ENCODE data around the gene KIF6. TPM values are rescaled to one million over a fixed set of nuclear protein-coding genes. Genes with fewer than 3 reads are reported as not detected.
A peak's percentile ranks its signal among the peaks of the same experiment; 100 is the strongest.

Gene KIF6
- total RNA-seq, 4 donors from 2014 or later, result 0.10 to 0.61 (median 0.13) TPM; not detected in 1

DNA sequence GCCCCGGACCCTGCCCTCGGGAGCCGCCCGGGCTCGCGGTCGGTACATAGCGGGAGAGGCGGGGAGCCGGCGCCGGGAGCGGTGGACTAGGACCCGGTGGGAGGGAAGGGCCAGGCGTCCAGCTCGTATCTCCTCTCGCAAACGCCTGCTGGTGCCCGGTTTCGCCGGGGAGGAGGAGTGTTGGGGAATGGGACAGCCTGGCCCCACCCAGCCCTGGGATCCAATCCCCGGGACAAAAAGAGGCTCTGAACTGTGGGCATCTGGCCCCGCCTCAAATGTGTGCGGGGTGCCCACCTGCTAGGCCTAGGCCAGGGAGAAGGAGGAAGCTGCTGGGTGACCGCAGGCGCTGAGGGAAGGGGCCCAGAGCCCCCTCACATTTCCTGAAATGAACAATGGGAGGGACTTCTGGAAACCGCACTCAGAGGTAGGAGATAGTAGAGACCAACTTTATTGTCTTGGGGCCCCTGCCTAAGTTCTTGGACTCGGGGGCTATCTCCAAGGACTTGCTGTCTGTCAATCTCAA lies 410.9 kb downstream of the KIF6 start, which contains the start of gene KCNK17:
Gene KCNK17, minus strand, starts transcription at position 147 of the 523 bp plus-strand sequence. Its CDS starts 99 bp downstream, at position 48.
- intact Hi-C loops (cut with DNase I; ENCODE audit: low total_unique reads), result no loop called here
- TF ChIP-seq POLR2A (IDR thresholded peaks at IDR 0.05), result no peak
- TF ChIP-seq, protein P1, sequence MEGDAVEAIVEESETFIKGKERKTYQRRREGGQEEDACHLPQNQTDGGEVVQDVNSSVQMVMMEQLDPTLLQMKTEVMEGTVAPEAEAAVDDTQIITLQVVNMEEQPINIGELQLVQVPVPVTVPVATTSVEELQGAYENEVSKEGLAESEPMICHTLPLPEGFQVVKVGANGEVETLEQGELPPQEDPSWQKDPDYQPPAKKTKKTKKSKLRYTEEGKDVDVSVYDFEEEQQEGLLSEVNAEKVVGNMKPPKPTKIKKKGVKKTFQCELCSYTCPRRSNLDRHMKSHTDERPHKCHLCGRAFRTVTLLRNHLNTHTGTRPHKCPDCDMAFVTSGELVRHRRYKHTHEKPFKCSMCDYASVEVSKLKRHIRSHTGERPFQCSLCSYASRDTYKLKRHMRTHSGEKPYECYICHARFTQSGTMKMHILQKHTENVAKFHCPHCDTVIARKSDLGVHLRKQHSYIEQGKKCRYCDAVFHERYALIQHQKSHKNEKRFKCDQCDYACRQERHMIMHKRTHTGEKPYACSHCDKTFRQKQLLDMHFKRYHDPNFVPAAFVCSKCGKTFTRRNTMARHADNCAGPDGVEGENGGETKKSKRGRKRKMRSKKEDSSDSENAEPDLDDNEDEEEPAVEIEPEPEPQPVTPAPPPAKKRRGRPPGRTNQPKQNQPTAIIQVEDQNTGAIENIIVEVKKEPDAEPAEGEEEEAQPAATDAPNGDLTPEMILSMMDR (IDR thresholded peaks at IDR 0.05), result no peak
- no peak within 1 kb of the TSS for H3K4me3 ChIP-seq (ENCODE audit: low read depth, poor library complexity, severe bottlenecking)
- DNase-seq (ENCODE audit: low spot score in 2 of 2), result no peak
- 20% methylated on average over 21 to 22 of the region's 28 CpGs for WGBS, 2 donors

DNA sequence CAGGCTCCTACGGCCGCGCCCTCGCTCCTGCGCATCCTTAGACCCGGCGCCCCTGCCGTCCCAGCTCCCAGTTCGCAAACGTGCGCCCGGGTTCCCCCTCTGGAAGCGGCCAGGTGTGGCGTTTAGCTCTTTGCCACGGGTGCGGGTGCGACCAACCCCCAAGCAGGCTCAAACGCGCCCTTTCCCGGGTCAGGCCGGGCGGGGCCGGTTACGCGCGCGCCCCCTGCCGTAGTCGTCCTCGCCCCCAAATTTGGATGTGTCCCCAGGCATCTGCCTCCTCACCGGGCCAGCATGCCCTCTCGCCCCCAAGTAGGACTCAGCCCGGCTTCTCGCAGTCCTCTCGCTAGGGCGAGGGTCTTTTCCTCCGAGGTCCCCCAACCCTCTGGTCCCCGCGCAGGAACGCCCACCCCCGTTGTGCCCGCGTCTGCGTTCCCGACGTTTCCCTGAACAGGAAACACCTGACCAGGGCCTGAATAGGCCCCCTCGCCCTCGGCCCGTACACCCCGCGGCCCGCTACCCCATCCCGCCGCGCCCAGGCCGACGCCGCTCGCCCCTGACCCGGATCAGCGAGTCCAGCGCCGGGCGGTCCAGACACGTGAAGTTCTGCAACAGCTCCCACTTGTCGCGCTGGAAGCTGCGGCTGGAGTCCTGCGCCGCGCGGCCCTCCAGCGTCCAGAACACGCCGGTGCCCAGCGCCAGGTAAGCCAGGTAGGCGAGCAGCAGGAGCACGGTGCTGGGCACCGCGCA lies 411.5 kb downstream of the KIF6 start:
- DNase-seq (ENCODE audit: low spot score in 2 of 2), result no peak
- intact Hi-C loops (cut with DNase I; ENCODE audit: low total_unique reads), result no loop called here
- TF ChIP-seq POLR2A (IDR thresholded peaks at IDR 0.05), result no peak
- TF ChIP-seq, protein P1 (IDR thresholded peaks at IDR 0.05), result no peak
- no peak overlapping the region for H3K4me3 ChIP-seq (ENCODE audit: low read depth, poor library complexity, severe bottlenecking)
- 1 to 2% methylated on average over 15 to 55 of the region's 80 CpGs for WGBS, 2 donors

DNA sequence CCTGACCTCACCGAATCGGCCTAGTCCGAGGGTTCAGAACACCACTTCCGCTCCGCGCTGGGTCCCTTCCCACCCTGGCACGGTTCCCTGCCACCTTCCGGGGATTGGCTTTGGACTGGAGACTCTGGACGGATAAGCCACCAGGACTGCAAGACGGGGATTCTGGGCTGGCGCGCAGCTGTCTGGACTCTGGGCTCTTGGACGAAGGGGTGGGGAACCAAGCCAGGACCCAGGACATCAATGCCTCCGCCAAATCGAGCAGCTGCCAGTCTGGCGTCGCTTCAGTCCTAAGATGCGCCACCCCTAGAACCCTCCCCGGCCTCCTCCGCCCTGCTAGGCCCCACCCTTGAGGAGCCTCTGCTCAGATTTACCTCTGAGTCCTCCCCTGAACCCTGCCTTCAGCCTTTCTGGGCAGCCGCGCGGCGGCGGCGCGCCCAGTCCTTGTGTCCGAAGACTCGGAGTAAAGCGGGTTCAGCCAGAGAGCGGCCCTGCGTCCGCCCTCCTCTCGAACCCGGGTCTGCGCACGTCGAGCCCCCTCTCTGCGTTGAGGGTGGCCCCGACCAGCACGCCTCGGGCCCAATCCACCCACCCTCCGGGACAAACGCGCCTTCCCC lies 412.2 kb downstream of the KIF6 start:
- DNase-seq (ENCODE audit: low spot score in 2 of 2), result no peak
- intact Hi-C loops (cut with DNase I; ENCODE audit: low total_unique reads), result no loop called here
- 10 to 20% methylated on average over 32 to 33 of the region's 45 CpGs for WGBS, 2 donors

DNA sequence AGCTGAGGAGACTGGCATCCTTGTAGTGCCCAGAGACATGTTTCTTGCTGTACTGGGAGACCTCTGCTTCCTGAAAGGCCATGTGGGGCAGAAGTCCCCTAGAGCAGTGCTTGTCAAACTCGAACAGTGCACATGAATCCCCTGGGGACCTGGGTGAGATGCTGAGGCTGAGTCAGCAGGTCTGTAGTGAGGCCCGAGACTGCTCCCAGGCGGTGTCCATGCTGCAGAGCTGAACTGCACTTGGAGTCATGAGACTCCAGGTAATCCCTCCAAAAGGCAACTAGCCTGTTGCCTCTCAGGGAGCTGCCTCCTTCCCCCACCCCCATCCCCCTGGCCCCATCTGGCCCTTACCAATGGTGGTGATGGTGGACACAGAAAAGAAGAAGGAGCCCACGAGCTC lies 414.7 kb downstream of the KIF6 start:
- no peak for DNase-seq (ENCODE audit: low spot score in 2 of 2)
- 64 to 75% methylated on average over 3 to 4 of the region's 4 CpGs for WGBS, 2 donors
- no peak for TF ChIP-seq POLR2A (IDR thresholded peaks at IDR 0.05)
- no peak overlapping the region for H3K4me3 ChIP-seq (ENCODE audit: low read depth, poor library complexity, severe bottlenecking)
- intact Hi-C loops (cut with DNase I; ENCODE audit: low total_unique reads), result no loop called here

More for the DNA sequence above, 412.2 kb downstream of the KIF6 start:
- TF ChIP-seq, protein P1 (IDR thresholded peaks at IDR 0.05), result no peak
- TF ChIP-seq POLR2A (IDR thresholded peaks at IDR 0.05), result no peak
- H3K4me3 ChIP-seq (ENCODE audit: low read depth, poor library complexity, severe bottlenecking), result no peak overlapping the region

DNA sequence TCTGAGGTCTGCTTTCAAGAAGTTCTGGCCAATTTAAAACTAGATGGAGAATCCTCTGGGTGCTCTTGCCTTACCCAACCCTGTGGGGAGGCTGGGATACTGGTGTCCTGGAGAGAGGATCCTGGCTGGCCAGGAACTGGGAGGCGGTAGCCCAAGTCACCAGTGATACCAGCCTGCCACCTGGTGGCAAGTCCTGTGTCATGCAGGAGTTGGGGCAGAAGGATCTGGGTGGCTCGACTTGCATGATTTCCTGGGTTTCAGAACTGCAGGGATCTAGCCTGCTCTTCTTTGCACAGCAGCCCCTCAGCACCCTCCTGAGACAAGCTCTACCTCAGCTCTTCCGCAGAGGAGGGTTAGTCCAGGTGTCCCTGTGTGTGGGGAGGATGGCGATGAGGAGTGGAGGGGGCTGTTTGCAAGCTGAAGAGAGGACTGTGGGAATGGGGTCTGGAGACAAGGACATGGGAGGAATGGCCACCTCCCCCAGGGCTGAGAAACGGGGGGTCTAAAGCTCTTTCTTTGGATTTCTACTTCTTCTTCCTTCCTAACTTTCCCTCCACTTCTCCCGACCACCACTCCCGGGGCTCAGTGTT lies 415.2 kb downstream of the KIF6 start:
- no peak overlapping the region for H3K4me3 ChIP-seq (ENCODE audit: low read depth, poor library complexity, severe bottlenecking)
- intact Hi-C loops (cut with DNase I; ENCODE audit: low total_unique reads), result loop anchor here (5.0 kb wide), 1 partner anchor 338 kb away; no protein-coding TSS in a partner anchor
- TF ChIP-seq POLR2A (IDR thresholded peaks at IDR 0.05), result no peak
- TF ChIP-seq, protein P1 (IDR thresholded peaks at IDR 0.05), result peak in 1 of 3 donors; percentile 49
- 38 to 45% methylated on average over 7 of the region's 7 CpGs for WGBS, 2 donors
- peak in 1 of 2 donors; percentile 53 for DNase-seq (ENCODE audit: low spot score in 2 of 2)

DNA sequence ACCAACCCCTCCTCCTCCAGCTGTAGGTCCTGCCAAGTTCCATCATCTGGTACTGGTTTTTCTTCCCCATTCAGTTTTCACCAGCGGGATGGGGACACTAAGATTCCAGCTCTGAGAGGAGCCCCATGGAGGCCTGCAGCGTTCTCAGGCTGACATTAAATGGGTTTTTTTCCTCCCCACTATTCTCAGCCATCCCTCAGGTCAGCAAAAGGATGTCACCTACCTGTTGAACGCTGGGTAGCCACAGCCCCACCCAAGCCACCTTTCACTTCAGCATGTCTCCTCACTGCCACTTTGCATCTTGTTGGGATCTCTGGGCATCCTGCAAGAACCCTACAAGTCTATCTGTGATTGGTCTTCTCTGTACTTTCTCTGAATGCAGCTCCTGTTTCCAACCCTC lies 417.7 kb downstream of the KIF6 start:
- WGBS, 2 donors, result 66 to 79% methylated on average over 3 of the region's 3 CpGs
- TF ChIP-seq POLR2A (IDR thresholded peaks at IDR 0.05), result no peak
- TF ChIP-seq, protein P1 (IDR thresholded peaks at IDR 0.05), result no peak
- DNase-seq (ENCODE audit: low spot score in 2 of 2), result no peak
- H3K4me3 ChIP-seq (ENCODE audit: low read depth, poor library complexity, severe bottlenecking), result no peak overlapping the region
- intact Hi-C loops (cut with DNase I; ENCODE audit: low total_unique reads), result loop anchor here (5.0 kb wide), 1 partner anchor 335 kb away; no protein-coding TSS in a partner anchor
